GM18517 (cell line): Measurements from ENCODE around the gene MARK3.
"Not testable (repeated sequence)": the region's sequence is repeated elsewhere in the genome, so short reads cannot be mapped to it uniquely, and the experiment has no call there.

Experiments used
- ATAC-seq: cut with Tn5 transposase; IDR thresholded peaks from one replicate; pipeline ENCODE4 v1.9.1; 2021; ENCODE audit warnings: mild to moderate bottlenecking, moderate library complexity; ENCODE audit not compliant: unreplicated experiment

The MARK3 gene

GRCh38 chr14:103509864-103510723 is 124.9 kb downstream of the MARK3 start:
- ATAC-seq: no peak

DNA sequence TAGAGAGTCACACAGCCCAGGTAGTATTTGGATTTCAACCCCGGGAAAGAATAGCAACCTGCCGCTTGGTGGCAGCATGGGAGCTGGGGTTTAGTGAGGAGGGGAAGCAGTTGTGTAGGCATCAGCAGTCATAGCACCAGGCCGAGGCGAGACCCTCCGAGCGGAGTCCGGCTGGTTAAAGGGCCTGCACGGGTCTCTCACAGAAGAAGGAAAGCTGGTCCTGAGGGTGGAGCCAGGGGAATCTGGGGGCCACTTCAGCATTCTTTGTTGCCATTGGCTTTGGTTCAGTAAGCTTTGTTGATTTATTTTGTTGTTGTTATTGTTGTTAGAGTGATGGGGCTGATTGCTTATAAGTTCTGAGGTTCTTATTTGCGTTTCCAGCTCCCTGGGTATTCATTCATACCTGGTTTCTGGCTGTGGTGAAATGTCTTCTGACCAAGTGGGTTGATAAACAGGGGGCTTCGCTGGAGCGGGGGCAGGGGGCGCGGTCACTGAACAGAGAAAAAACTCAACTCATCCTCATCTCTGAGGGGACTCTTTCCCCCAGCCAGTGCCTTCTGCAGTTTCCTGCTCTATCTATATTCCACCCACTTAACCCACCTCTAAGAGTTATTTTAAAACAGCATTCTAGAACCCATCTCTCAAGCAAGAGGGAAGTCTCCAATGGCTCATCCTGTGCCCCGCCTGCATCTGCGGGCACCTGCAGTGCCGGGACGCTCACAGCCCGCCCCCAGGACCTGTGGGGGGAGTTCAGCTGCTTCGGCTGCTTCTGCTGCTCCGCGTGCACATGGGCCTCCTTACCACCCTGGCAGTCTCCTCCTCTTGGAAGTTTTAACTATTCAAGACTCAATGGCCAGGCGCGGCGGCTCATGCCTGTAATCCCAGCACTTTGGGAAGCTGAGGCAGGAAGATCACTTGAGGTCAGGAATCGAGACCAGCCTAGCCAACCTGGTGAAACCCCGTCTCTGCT is 125.8 kb downstream of the MARK3 start:
- ATAC-seq: no peak

DNA sequence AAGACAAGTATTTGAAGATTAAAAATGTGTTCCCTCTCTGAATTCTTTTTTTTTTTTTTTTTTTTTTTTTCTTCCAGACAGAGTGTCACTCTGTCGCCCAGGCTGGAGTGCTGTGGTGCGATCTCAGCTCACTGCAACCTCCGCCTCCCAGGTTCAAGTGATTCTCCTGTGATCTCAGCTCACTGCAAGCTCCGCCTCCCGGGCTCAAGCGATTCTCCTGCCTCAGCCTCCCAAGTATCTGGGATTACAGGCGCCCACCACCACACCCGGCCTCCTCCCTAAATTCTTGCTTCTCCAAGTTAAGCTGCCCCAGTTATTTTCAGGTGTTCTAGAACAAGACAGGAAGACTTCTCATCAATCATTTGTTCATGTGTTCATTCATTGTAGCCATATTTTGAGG is 127.0 kb downstream of the MARK3 start:
- ATAC-seq: not testable (repeated sequence)

DNA sequence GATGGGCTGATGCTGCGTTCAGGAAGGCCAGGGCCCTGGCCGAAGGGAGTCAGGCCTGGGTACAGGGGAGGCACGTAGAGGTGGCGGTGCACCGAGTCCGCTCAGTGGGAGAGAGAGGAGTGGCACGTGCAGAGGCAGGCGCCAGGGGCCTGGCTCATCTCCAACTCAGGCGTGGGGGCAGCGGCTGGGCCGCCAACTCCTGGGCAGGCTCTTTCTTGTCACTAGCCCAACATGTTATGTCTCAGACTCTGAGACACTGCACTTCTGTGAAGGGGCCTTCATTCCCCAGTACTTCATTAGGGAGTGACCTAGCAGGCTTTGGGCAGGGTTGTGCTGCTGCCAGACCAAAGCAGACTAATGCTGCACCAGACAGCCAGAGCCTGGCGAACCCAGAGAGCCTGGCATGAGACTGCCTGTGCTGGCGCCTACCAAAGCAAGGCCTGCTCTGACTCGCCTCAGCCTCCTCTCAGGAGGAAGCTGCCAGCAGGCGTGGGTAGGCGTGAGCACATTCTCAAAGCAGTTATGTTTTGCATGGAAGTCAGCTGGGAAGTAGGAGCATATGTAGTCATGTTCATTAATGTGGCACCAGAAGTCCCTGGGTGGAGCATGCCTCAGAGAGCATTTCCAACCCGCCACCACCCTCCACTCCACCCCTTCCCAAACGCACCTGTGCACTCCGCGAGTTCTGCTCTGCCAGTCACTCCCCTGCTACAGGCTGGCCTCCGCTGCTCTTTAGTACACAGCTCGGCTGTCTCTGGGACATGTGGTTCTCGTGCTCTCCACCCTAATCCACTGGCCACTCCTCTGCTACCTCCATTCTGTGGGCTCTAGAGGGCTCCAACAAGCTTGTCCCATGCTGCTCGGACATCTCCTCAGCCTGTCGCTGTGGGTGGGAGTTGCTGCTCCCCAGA is 127.7 kb downstream of the MARK3 start:
- ATAC-seq: no peak

DNA sequence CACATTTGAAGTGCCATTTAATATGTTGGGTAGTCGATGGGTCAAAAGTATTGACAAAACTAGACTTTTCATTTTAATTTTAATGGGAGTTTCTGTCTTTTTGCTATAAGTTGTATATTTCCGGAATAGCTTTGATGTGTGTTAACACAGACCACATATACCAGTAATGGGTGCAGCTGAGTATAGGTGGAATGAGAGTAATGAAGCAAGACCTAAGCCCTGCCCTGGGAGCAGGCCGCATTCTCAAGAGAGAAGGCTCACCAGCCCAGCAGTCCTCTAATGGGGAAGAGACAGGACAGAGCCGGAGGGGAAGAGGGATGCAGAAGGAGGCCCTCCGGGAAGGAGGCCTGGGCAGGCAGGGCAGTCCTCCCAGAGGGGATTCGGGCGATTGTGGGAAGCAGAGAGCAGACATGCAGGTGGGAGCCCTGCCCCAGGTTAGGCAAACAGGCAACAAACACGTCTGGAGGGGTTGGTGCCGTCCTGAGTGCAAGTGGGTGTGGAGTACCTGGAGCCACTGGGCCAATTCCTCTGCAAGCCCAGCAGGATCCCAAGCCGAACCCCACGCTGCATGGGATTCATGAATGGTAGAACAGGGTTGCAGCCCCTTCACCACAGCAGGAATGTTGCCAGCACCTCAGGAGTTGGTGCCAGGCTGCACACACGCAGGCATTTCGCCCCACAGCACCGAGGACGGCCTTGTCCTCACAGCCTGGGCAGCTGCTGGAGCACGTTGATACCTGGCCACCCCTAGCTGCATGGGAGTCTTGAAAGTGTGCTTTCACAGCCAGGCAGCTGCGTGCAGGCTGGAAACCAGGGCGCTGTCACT is 129.6 kb downstream of the MARK3 start:
- no peak for ATAC-seq

DNA sequence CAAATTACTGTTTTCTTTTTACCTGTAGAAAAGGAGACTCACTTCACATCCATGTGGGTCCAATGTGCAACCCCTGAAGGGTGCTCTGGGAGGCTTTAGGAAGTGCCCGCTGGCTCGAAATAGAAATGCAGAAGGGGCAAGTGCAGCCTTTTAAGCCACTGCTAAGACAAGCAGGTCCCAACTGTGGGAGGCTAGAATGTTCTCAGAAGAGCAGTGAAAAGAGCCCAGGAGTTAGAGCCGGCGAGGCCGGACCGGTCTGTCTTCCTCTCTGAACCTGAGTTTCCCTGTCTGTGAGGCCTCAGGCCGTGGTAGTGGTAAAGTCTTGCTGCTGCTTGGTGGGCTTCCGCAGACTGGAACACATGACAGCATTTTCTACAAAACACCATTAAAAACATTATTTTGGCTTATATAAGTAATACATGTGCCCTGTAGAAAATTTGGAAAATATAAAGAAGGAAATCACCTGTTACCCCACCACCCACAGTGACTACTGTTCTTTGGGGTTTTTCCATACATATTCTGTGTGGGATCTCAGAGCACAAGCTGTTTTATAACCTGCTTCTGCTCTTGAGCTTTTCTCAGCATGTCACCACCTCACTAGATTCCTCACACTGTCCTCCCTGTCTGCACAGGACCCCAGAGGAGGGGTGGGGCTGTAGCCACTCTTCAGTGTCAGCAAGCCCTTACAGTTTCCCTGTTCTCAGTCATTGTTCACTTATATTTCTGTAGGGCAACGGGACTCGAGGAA is 131.4 kb downstream of the MARK3 start:
- no peak for ATAC-seq

DNA sequence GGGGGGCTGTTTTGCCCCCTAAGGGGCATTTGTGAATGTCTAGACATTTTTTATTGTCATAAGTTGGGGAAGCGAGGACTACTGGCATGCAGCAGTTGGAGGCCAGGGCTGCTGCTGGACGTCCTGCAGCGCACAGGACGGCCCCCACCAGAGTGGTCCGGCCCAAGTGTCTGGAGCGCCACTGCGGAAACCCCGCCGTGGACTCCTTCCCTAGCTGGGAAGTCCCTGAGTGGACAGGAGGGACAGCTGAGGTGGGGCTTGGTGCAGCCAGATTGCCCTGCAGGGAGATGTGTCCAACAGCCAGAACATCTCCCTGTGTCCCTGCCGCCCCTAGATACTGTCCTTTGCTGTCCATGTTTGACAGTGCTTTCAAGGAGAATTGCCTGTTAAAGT is 132.0 kb downstream of the MARK3 start:
- ATAC-seq: no peak

GRCh38 chr14:103517721-103518421 is 132.7 kb downstream of the MARK3 start:
- no peak for ATAC-seq

DNA sequence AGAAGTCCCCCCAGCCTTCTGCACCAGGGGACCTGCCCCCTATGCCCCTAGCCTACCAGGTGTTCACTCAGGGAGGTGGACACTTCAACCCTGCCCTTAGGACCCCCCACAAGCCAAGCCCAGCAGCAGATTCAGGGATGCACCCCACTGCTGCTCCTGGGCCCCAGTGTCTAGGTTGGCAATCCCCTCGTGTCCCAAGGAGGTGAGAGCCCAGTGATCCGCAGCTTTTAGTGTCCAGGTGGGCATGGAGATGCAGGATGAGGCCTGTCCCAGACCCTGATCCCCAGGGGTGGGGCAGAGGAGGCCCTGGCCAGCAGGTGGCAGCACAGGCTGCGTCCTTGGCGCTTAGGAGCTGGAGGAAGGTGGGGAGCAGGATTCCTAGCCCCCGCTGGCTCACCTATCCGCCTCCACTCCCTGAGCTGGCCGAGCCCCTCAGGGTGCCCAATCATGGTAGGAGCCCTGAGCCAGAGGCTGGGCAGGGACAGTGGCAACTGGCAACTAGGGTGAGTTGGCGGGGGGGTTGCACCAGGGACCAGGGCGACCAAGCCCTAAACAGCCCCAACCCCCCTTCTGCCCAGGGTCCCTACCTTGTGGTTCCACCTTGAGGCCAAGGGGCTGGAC is 133.3 kb downstream of the MARK3 start:
- ATAC-seq: no peak

DNA sequence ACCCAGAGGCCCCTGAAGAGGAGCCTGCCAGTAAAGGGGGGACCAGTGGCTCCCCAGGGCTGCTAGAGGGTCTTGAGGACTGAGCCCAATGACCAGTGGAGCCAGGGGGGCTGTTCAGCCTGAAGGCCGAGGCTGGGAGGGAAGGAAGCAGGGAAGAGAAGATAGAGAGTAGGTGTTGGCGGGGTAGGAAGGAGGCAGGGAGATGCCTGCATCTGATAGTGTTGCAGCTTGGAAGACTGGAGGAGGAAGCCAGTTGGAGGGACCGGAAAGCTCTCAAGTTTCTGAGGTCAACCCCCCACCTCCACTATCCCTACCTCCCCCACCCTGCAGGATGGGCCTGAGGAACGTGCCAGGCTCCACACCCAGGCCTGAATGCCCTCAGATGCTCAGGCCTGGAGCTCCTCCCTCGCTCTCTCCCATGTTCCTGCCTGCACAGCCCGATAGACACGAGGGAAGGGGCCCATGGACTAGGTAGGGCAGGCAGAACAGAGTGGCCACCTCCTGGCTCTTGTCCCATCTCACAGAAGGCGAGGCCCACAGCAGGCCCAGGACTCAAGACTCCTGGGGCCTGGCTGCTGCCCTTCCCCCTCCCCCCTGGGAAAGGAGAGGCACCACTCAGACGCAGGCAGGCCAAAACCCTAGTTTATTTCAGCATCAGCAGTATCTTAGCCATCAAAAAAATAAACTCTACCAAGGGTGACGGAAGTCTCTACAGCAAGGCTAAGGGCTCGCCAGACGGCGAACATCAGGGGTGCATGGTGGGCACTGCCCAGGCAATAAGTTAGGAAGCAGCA is 134.0 kb downstream of the MARK3 start:
- no peak for ATAC-seq

- ATAC-seq: no peak
Measured at GRCh38 chr14:103519837-103520212, 134.6 kb downstream of the MARK3 start.

GRCh38 chr14:103520269-103520656 is 135.0 kb downstream of the MARK3 start:
- no peak for ATAC-seq

DNA sequence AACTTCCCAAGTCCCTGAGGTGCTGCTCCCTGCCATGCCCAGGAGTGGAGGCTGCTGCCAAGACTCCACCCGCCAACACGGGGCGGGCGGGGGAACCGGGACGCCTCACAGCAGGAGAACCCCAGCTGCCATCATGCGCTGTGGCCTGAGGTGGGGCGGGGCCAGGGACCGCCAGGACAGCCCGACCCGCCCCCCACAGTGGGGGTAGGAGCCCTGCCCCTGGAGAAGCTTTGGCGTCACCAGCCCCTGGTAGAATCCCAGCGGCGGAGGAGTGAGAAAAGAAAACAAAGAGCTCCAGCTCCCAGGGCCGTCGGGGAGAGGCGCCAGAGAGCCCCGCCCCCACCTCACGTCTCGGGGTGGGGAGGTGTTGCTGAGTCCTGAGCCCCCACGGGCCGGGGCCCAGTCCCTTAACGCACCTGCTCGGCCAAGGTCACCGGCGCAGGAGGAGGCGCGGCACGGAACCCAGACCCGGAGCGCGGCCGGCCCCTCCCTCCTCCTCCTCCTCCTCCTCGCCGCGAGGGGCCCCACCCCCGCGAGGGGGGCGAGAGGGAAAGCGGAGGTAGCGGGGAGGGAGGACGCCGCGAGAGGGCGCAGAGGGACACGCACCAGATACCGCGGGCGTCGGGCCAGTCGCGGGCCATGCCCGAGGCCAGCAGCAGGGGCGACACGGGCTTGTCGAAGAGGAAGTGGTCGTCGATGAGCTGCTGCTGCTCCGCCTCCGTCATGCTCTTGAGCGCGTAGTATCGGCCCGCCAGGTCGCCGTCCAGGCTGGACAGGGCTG is 135.6 kb downstream of the MARK3 start:
- no peak for ATAC-seq

- ATAC-seq: no peak
Measured at GRCh38 chr14:103521438-103521950, 136.3 kb downstream of the MARK3 start.

DNA sequence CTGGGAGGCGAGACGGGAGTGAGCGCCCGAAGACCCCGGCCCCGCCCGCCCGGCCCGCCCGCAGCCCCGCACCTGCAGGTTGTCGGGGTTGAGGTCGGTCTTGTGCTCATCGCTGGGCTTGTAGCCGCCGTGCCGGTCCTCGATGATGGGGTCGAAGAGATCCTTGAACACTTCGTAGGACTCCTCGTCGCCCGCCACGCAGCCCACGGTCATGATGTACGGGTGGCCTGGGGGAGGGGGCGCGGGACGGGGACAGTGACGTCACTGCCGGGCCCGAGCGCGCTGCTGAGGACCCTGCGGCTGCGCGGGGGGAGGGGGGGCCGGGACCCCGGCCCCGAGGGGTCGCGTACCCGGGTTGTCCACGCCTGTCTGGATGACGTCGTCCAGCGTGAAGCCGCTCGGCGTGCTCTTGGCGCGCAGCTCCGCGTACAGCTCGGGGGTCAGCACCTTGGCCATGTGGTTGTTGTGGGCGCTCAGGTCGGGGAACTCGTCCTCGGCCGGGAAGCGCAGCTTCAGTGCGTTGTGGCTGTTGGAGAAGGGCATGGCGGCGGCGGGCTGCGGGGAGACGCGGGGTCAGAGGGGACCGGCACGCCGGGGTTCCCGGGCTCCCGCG is 136.8 kb downstream of the MARK3 start:
- no peak for ATAC-seq
